ENCODE measurements around the gene EHMT1. TPM values are rescaled to one million over a fixed set of nuclear protein-coding genes. Genes with fewer than 3 reads are reported as not detected.

EHMT1 gene
- total and polyA plus RNA-seq, 9 of the 15 experiments (the other 6 are each of a cell fraction or from before 2014, with no cell fraction given) = 2.2 to 76.0 (median 36.4) TPM

DNA sequence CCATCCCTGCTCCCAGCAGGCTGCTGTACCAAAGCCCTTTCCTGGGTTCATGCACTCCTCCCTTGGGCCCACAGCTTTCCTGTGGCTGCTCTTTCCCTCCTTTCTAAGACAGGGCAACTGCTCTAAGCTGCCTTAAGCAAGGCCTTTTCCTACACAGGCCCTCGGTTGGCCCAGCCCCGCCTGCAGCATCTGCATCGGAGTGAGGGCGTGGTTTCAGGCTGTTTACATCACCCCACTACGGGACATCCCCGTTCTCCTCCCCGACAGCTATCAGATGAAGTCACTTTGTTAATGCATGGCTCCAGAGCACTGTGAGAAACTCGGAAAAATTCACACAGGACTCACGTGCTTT, 43.5 kb upstream of the EHMT1 start (continued):
- TF ChIP-seq, protein P1, sequence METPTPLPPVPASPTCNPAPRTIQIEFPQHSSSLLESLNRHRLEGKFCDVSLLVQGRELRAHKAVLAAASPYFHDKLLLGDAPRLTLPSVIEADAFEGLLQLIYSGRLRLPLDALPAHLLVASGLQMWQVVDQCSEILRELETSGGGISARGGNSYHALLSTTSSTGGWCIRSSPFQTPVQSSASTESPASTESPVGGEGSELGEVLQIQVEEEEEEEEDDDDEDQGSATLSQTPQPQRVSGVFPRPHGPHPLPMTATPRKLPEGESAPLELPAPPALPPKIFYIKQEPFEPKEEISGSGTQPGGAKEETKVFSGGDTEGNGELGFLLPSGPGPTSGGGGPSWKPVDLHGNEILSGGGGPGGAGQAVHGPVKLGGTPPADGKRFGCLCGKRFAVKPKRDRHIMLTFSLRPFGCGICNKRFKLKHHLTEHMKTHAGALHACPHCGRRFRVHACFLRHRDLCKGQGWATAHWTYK (CRISPR knock-in tag; IDR thresholded peaks at IDR 0.05) = no peak
- no peak for TF ChIP-seq ZNF583 (CRISPR knock-in tag; IDR thresholded peaks at IDR 0.05)
- no peak for TF ChIP-seq MYBL2 (IDR thresholded peaks at IDR 0.05; ENCODE audit: low read depth)
- TF ChIP-seq MYBL2 (CRISPR knock-in tag; IDR thresholded peaks at IDR 0.05; ENCODE audit: borderline replicate concordance) = no peak
- TF ChIP-seq, protein P2, sequence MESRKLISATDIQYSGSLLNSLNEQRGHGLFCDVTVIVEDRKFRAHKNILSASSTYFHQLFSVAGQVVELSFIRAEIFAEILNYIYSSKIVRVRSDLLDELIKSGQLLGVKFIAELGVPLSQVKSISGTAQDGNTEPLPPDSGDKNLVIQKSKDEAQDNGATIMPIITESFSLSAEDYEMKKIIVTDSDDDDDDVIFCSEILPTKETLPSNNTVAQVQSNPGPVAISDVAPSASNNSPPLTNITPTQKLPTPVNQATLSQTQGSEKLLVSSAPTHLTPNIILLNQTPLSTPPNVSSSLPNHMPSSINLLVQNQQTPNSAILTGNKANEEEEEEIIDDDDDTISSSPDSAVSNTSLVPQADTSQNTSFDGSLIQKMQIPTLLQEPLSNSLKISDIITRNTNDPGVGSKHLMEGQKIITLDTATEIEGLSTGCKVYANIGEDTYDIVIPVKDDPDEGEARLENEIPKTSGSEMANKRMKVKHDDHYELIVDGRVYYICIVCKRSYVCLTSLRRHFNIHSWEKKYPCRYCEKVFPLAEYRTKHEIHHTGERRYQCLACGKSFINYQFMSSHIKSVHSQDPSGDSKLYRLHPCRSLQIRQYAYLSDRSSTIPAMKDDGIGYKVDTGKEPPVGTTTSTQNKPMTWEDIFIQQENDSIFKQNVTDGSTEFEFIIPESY (CRISPR knock-in tag; IDR thresholded peaks at IDR 0.05) = 0 out of 2 replicates have a peak, but pooled peaks have one; percentile 25
- no peak for TF ChIP-seq STAT5B (CRISPR knock-in tag; IDR thresholded peaks at IDR 0.05)
- no peak for TF ChIP-seq TAF15 (IDR thresholded peaks at IDR 0.05; ENCODE audit: low read depth, low read length)
- TF ChIP-seq, protein P3, sequence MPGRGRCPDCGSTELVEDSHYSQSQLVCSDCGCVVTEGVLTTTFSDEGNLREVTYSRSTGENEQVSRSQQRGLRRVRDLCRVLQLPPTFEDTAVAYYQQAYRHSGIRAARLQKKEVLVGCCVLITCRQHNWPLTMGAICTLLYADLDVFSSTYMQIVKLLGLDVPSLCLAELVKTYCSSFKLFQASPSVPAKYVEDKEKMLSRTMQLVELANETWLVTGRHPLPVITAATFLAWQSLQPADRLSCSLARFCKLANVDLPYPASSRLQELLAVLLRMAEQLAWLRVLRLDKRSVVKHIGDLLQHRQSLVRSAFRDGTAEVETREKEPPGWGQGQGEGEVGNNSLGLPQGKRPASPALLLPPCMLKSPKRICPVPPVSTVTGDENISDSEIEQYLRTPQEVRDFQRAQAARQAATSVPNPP (IDR thresholded peaks at IDR 0.05; ENCODE audit: borderline replicate concordance, insufficient read depth, insufficient read length) = no peak
- TF ChIP-seq PRPF4 (IDR thresholded peaks at IDR 0.05; ENCODE audit: insufficient read depth, low read depth, low read length, poor library complexity, severe bottlenecking) = no peak
- no peak for TF ChIP-seq ELF4 (CRISPR knock-in tag; IDR thresholded peaks at IDR 0.05)
- TF ChIP-seq FOXJ2 (tag; IDR thresholded peaks at IDR 0.05) = peak; percentile 85
- no peak for TF ChIP-seq ATF1 (CRISPR knock-in tag; IDR thresholded peaks at IDR 0.05)
- TF ChIP-seq ATF1 (tag; IDR thresholded peaks at IDR 0.05) = peak; percentile 42
- no peak for TF ChIP-seq PHF21A (IDR thresholded peaks at IDR 0.05; ENCODE audit: borderline replicate concordance, low read depth)
- no peak for TF ChIP-seq GATAD2B (IDR thresholded peaks at IDR 0.05; ENCODE audit: borderline replicate concordance)
- TF ChIP-seq FUS (optimal IDR thresholded peaks at IDR 0.05; ENCODE audit: low read depth, low read length) = no peak
- TF ChIP-seq SAFB2 (IDR thresholded peaks at IDR 0.05; ENCODE audit: borderline replicate concordance, low read depth, low read length, severe bottlenecking) = no peak
- TF ChIP-seq ZSCAN29 (IDR thresholded peaks at IDR 0.05) = no peak
- TF ChIP-seq NR2C2 (CRISPR knock-in tag; IDR thresholded peaks at IDR 0.05) = no peak
- TF ChIP-seq NR2C2 (tag; IDR thresholded peaks at IDR 0.05) = no peak
- TF ChIP-seq ZNF224 (CRISPR knock-in tag; IDR thresholded peaks at IDR 0.05) = no peak
- TF ChIP-seq KHSRP (IDR thresholded peaks at IDR 0.05) = no peak
- TF ChIP-seq MYNN (IDR thresholded peaks at IDR 0.05) = no peak
- TF ChIP-seq MYNN (CRISPR knock-in tag; IDR thresholded peaks at IDR 0.05) = no peak
- TF ChIP-seq ZFP30 (CRISPR knock-in tag; IDR thresholded peaks at IDR 0.05; ENCODE audit: borderline replicate concordance) = no peak
- TF ChIP-seq POLR2AphosphoS2 (IDR thresholded peaks at IDR 0.05; ENCODE audit: low read length) = no peak
- TF ChIP-seq ZNF778 (CRISPR knock-in tag; IDR thresholded peaks at IDR 0.05) = no peak
- TF ChIP-seq TGIF2 (CRISPR knock-in tag; IDR thresholded peaks at IDR 0.05) = no peak
